T1000 (cell line): ENCODE data around the gene PGM3.

ENCODE experiments used
- DNase-seq: peaks from one replicate; lab custom pipeline; 2025; ENCODE audit warnings: mixed read lengths; lab: John Stamatoyannopoulos, UW

Gene PGM3

DNA sequence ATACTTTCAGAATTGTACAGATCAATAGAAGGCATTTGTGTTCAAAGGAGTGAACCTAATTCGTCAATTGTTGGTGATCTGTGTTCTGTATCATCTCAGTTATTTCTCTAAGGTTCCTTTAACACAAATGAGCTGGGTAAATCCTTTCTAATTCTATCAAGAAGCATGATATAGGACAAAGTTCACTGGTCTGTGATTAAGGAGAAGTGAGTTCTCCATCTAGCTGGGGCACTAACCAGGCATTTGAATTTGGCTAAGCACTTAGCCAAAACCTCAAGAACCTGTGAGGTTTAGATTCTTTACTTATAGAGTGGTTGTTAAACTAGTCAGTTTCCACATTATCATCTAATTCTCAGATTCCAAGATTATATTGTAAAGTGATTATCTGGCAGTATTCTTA, 75.3 kb downstream of the PGM3 start:
- DNase-seq: no peak
